Natural killer cell (primary cell): ENCODE data around the gene HIP1. TPM values are rescaled to one million over a fixed set of nuclear protein-coding genes. Genes with fewer than 3 reads are reported as not detected.

Source experiments
- ATAC-seq, 3 donors: fragments of 150-1000 bp in 2 of 3; fragments of 200-7000 bp in 1 of 3; cut with Tn5 transposase; 1 replicate in 1 of 3; 2 replicates in 2 of 3; pipeline ENCODE4 v1.10.0; 2021; ENCODE audit warnings: mild to moderate bottlenecking in 2 of 3, moderate library complexity in 2 of 3
- DNase-seq, 2 donors: peaks; one replicate each; pipeline versions ENCODE4 v3.0.0 to v3.0.0-alpha.2; 2013 to 2021; ENCODE audit warnings: mixed read lengths in 1 of 2
- H3K27ac ChIP-seq: one replicate; pipeline ENCODE4 v1.5.1; 2013; ENCODE audit warnings: mild to moderate bottlenecking, low read length
- H3K27me3 ChIP-seq: one replicate; pipeline ENCODE4 v1.6.1; 2013; ENCODE audit warnings: low read length; ENCODE audit not compliant: control insufficient read depth, insufficient read depth
- H3K36me3 ChIP-seq: one replicate; pipeline ENCODE4 v1.6.1; 2013; ENCODE audit warnings: low read length; ENCODE audit not compliant: control insufficient read depth, insufficient read depth
- H3K4me1 ChIP-seq: one replicate; pipeline ENCODE4 v1.6.1; 2013; ENCODE audit warnings: low read length; ENCODE audit not compliant: control insufficient read depth, insufficient read depth
- H3K4me3 ChIP-seq: one replicate; pipeline ENCODE4 v1.5.1; 2013; ENCODE audit warnings: low read length
- H3K9me3 ChIP-seq: one replicate; pipeline ENCODE4 v1.6.1; 2013; ENCODE audit warnings: low read length; ENCODE audit not compliant: control insufficient read depth, insufficient read depth
- H3K27ac Mint-ChIP-seq, 2 donors: one replicate each; pipeline ENCODE4 v1.8.0; 2022; ENCODE audit warnings: mild to moderate bottlenecking in 2 of 2, mixed read lengths in 2 of 2, moderate library complexity in 1 of 2
- H3K27me3 Mint-ChIP-seq, 2 donors: one replicate each; pipeline ENCODE4 v1.8.0; 2022; ENCODE audit warnings: low read depth in 2 of 2, mixed read lengths in 2 of 2
- H3K36me3 Mint-ChIP-seq: one replicate; pipeline ENCODE4 v1.8.0; 2022; ENCODE audit warnings: mixed read lengths
- H3K4me1 Mint-ChIP-seq, 2 donors: one replicate each; pipeline ENCODE4 v1.8.0; 2022; ENCODE audit warnings: mixed read lengths in 2 of 2
- H3K4me3 Mint-ChIP-seq: one replicate; pipeline ENCODE4 v1.8.0; 2022; ENCODE audit warnings: mild to moderate bottlenecking, moderate library complexity, mixed read lengths
- H3K9me3 Mint-ChIP-seq, 2 donors: one replicate each; pipeline ENCODE4 v1.8.0; 2022; ENCODE audit warnings: mixed read lengths in 2 of 2
- WGBS: methylation state at CpG from one replicate; pipeline ENCODE4 v1.1.7; 2013; ENCODE audit warnings: missing lambda C conversion rate; ENCODE audit not compliant: insufficient coverage; 5-methylcytosine and 5-hydroxymethylcytosine counted together
- intact Hi-C: fragments of 100-400 bp; cut with micrococcal nuclease; formaldehyde crosslinking; loops from one replicate; pipeline ENCODE4 v1.14.2; 2022
- total RNA-seq, 4 donors: library from RNA; stranded (reverse); fragments of 120-200 nt in 1 of 4; gene quantifications; one replicate each; pipeline versions ENCODE4 v1.2.3 to v1.2.4, GENCODE V29; 2013 to 2022
- TF ChIP-seq, protein P1 (sequence below): fragments of 200-600 bp; IDR thresholded peaks from one replicate; pipeline ENCODE4 v1.8.0; 2022; ENCODE audit warnings: antibody characterized with exemption

HIP1 gene
- total RNA-seq, 3 donors from 2014 or later (not counting 1 experiment from before 2014, with no cell fraction given) = 17.1 to 27.9 (median 23.1) TPM

DNA sequence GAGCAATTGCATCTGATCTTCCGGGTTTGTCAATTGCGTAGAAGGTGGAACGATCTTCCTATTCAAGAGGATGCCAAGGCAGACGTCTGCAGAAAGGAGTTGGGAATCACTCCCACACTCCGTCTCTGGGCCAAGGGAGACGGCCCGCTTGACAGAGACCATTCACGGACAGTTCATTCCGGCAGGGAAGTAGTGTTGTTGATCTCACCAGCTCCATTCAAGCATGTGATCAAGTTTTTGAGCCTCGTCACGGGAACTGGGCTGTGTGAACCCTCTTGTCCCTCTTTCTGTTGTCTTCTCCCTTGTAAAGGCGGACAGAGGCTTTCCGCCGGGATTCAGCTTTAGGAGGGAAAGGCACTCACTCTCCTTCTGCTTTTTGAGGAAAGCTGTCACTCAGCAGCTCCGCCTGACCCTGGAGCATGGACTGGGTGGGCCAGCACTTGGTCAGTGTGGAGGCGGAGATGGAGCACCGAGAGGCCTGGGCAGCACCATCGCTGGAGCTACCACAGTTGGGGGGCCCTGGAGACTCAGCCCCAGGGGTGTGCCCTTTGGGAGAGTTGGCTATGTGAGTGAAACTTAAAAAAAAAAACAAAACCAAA is 201.7 kb downstream of the HIP1 start:
- TF ChIP-seq, protein P1, sequence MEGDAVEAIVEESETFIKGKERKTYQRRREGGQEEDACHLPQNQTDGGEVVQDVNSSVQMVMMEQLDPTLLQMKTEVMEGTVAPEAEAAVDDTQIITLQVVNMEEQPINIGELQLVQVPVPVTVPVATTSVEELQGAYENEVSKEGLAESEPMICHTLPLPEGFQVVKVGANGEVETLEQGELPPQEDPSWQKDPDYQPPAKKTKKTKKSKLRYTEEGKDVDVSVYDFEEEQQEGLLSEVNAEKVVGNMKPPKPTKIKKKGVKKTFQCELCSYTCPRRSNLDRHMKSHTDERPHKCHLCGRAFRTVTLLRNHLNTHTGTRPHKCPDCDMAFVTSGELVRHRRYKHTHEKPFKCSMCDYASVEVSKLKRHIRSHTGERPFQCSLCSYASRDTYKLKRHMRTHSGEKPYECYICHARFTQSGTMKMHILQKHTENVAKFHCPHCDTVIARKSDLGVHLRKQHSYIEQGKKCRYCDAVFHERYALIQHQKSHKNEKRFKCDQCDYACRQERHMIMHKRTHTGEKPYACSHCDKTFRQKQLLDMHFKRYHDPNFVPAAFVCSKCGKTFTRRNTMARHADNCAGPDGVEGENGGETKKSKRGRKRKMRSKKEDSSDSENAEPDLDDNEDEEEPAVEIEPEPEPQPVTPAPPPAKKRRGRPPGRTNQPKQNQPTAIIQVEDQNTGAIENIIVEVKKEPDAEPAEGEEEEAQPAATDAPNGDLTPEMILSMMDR = no peak
- Mint-ChIP-seq H3K4me1 (no peaks in the 10 kb centered on the region), H3K27me3 (no peaks in the 10 kb centered on the region), H3K9me3 (no peaks in the 10 kb centered on the region), H3K27ac (no peak overlapping the region), H3K36me3 (no peaks in the 10 kb centered on the region), H3K4me3 (no peak overlapping the region)
- H3K9me3 ChIP-seq = no peaks in the 10 kb centered on the region
- no peak overlapping the region for H3K4me3 ChIP-seq
- no peaks in the 10 kb centered on the region for H3K4me1 ChIP-seq
- peaks cover 25% of the 10 kb centered on the region for H3K36me3 ChIP-seq
- ATAC-seq = no peak
- WGBS = 97% methylated on average over 18 of the region's 18 CpGs
- intact Hi-C loops = no loop called here
- no peak for DNase-seq
- no peak overlapping the region for H3K27ac ChIP-seq
- H3K27me3 ChIP-seq = no peaks in the 10 kb centered on the region

DNA sequence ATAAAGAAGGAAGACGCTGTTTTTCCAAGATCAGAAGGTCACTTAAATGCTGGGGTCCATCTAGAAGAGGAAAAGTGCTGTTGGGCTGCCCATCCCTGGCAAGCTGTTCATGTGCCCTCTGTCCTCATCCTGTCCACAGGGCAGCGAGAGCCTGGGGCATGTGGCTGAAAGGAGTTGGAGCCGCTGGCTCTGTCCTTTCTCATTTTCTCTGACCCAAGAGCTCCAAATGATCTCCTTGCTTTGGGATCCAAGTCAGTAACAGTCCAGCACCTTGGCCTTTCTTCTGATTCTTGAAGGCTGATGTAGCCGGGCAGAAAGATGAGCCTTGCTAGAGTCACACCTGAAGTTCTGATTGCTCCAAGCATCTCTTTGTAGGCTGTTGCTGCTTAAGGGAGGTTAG is 202.2 kb downstream of the HIP1 start:
- H3K36me3 ChIP-seq = peaks cover 25% of the 10 kb centered on the region
- H3K4me3 Mint-ChIP-seq = no peak overlapping the region
- WGBS = 98% methylated on average over 4 of the region's 4 CpGs
- H3K4me3 ChIP-seq = no peak overlapping the region
- H3K9me3 Mint-ChIP-seq = no peaks in the 10 kb centered on the region
- H3K4me1 Mint-ChIP-seq = no peaks in the 10 kb centered on the region
- H3K9me3 ChIP-seq = no peaks in the 10 kb centered on the region
- TF ChIP-seq, protein P1 = no peak
- no peak overlapping the region for H3K27ac ChIP-seq
- no peaks in the 10 kb centered on the region for H3K36me3 Mint-ChIP-seq
- no peak for DNase-seq
- no peak for ATAC-seq
- no peaks in the 10 kb centered on the region for H3K4me1 ChIP-seq
- intact Hi-C loops = no loop called here
- H3K27me3 Mint-ChIP-seq = no peaks in the 10 kb centered on the region
- H3K27ac Mint-ChIP-seq = no peak overlapping the region
- no peaks in the 10 kb centered on the region for H3K27me3 ChIP-seq

DNA sequence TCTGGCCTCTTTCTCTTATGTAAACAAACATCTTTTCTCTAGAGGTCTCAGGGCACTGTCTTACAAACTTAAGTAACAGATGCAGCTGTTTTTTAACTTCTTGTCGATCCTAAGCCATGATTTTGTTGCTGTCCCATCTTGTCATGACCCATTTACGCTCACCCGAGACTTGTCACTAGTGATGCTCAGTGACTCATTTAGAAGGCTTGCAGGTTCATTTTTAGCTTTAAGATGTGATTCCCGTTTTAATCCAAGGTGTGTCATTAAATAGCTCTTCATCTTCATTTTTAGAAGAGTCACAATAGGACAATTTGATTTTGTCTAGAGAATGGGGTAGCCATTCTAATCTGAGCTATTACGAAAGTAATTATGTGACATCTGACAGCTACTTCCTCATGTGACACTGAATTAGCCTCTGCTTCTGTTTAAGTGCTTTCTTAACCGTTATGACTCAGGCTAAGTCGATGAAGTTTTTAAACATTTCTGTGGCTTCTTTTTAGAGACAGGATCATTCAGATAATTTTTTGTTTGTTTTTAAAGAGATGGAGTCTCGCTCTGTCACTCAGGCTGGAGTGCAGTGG is 203.9 kb downstream of the HIP1 start:
- Histone ChIP-seq H3K4me3 (no peak overlapping the region), H3K9me3 (no peaks in the 10 kb centered on the region), H3K27me3 (no peaks in the 10 kb centered on the region), H3K4me1 (no peaks in the 10 kb centered on the region), H3K27ac (no peak overlapping the region), H3K36me3 (peaks cover 23% of the 10 kb centered on the region)
- TF ChIP-seq, protein P1 = no peak
- H3K27me3 Mint-ChIP-seq = no peaks in the 10 kb centered on the region
- no peak overlapping the region for H3K27ac Mint-ChIP-seq
- H3K9me3 Mint-ChIP-seq = no peaks in the 10 kb centered on the region
- H3K4me3 Mint-ChIP-seq = no peak overlapping the region
- no peak for DNase-seq
- no peaks in the 10 kb centered on the region for H3K36me3 Mint-ChIP-seq
- WGBS = 51% methylated on average over 8 of the region's 8 CpGs
- intact Hi-C loops = no loop called here
- H3K4me1 Mint-ChIP-seq = no peaks in the 10 kb centered on the region
- no peak for ATAC-seq

DNA sequence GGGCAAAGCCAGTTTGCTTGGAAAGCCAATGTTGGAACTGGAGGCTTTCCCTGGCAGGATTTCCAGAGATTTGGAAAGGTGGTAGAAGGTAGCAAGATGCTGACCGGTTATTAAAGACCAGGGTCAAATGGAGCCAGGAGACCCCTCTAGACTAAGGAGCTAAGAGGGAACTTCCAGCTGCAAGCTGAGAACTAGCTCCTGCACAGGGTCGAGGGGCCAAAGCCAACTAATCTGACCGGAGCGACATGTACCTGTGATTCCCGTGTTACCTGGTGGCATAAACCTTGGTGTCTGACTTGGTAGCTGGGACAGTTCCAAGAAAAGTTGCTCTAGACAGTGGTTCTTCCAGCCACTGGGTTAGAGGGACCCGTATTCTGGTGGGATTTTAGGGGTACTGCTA is 204.8 kb downstream of the HIP1 start:
- Histone ChIP-seq H3K27ac (no peak overlapping the region), H3K9me3 (no peaks in the 10 kb centered on the region), H3K27me3 (no peaks in the 10 kb centered on the region), H3K36me3 (peaks cover 15% of the 10 kb centered on the region), H3K4me1 (no peaks in the 10 kb centered on the region), H3K4me3 (no peak overlapping the region)
- TF ChIP-seq, protein P1 = no peak
- H3K4me3 Mint-ChIP-seq = no peak overlapping the region
- H3K27ac Mint-ChIP-seq = no peak overlapping the region
- no peaks in the 10 kb centered on the region for H3K9me3 Mint-ChIP-seq
- ATAC-seq (no peak), DNase-seq (no peak)
- H3K27me3 Mint-ChIP-seq = no peaks in the 10 kb centered on the region
- H3K36me3 Mint-ChIP-seq = no peaks in the 10 kb centered on the region
- WGBS = 96% methylated on average over 5 of the region's 6 CpGs
- no peaks in the 10 kb centered on the region for H3K4me1 Mint-ChIP-seq
- intact Hi-C loops = no loop called here
